HG03039 (cell line): ENCODE measurements around the gene PRDM16.

Experiments used
- ATAC-seq: cut with Tn5 transposase; IDR thresholded peaks from one replicate; pipeline ENCODE4 v1.9.1; 2021; ENCODE audit warnings: mild to moderate bottlenecking, moderate library complexity; ENCODE audit not compliant: unreplicated experiment

Gene PRDM16

DNA sequence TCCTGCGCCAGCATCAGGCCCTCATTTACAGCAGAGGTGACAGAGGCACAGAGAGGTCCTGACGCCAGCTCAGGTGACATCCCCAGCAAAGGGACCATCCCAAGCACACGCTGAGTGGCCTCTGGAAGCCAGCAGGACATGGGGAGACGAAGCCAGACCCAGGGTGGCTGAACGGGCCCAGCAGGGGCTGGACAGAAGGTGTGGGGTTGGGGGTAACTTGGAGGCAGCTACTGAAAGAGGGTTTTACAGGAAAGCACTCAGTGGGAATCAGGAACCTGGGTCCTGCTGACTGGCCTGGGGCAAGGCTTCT, 383.8 kb downstream of the PRDM16 start:
- ATAC-seq = no peak

DNA sequence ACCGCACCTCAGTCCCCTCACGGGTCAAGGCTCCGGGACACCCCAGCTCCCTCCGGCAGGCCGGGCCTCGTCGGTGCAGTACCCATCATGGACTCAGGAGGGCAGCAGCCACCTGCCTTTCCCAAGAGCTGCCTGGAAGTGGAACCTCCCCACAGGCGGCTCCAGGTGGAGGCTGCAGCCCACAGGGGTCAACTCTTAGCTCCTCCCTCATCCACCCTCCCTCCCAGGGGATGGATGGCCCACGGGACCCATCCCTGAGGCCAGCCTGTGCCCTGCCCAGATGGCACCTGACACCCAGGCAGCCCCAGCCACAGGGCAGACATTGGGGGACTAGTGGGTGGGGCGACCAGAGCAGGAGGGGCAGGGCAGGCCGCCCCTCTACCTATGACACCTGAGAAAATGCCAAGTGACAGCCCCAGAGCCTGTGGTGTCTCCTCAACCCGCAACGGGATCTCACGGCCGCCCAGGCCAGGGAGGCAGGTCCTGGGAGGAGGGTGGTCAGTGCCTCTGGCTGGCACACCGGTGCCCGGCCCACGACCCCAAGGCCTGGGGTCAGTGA, 384.3 kb downstream of the PRDM16 start:
- ATAC-seq = no peak

DNA sequence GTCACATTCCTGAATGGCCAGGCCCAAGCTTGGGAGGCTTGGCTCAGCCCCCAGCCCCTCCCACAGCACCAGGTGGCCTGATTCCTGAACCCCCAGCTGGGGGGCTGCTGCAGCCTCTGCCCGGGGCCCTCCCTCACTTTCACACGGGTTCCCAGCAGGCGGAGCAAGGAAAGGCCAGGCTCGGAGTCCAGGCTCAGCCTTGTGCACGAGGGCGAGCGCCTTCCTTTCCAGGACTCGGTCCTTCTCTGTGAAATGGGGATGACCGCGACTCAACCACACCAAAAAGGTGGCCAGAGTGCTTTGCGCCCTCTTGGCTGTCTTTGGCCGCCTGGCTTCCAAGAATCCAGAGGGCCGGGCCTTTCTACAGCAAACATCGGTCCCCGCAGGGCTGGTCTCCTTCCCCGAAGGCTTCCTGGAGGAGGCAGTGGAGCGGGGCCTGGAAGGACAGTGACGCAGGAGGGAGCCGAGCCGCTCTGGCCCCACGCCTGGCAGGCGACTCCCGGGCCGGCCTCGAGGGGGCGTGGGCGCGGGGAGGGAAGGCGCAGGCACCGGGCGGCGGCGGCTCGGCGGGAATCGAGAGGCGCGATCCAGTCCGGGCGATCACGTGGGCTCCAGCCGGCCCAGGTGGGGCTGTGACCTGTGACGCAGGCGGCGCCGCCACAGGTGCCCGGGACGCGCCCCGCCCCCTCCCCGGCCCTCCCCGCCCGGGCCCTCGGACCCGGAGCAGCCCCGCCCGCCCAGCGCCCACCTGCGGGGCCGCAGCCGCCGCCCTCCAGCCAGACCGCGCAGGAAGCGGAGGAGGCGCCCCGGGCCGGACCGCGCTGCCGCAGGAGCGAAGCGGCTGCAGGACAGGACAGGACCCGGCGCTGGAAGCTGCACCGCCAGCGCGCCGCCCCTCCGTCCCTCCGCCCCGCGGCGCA, 385.1 kb downstream of the PRDM16 start, which contains the start of gene ARHGEF16:
Gene ARHGEF16, plus strand, starts transcription at position 775 of the 920 bp plus-strand sequence. CDS start 8,420 bp downstream, outside the sequence.
- no peak for ATAC-seq

DNA sequence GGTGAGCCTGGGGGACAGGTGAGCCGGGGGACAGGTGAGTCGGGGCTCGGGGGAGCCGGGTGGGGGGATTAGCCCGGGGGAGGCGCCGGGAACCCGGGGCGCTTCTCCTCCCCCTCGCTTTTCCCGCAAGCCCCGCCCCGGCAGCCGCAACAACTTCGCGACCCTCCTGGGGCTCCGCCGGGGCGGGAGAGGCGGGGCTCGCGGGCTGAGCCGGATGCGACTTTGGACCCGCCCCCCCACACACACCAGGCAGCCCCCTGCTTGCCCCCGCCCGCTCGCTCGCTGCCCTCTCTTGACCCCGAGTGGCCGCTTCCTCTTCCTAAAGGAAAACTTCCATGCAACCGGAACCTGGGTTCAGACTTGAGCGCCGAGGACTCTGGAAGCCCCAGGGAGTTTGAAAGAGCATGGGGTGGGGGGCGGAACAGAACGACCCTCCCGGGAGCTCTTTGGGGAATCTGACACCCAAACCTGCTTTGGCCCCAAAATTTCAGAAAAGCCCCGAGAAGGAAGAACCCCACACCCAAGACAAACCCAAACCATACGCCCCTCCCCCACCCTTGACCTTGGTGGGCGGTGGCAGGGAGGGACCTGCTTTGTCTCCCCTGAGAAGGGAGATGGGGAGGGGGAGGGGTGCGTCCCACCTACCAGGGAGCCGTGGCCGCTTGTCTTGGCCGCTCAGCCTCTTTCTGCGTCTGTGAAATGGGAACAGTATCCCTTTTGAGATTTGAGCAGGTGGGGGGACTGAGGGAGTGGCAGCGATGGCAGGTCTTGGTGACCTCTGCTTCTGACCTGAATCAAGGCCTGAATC, 386.0 kb downstream of the PRDM16 start:
- no peak for ATAC-seq

DNA sequence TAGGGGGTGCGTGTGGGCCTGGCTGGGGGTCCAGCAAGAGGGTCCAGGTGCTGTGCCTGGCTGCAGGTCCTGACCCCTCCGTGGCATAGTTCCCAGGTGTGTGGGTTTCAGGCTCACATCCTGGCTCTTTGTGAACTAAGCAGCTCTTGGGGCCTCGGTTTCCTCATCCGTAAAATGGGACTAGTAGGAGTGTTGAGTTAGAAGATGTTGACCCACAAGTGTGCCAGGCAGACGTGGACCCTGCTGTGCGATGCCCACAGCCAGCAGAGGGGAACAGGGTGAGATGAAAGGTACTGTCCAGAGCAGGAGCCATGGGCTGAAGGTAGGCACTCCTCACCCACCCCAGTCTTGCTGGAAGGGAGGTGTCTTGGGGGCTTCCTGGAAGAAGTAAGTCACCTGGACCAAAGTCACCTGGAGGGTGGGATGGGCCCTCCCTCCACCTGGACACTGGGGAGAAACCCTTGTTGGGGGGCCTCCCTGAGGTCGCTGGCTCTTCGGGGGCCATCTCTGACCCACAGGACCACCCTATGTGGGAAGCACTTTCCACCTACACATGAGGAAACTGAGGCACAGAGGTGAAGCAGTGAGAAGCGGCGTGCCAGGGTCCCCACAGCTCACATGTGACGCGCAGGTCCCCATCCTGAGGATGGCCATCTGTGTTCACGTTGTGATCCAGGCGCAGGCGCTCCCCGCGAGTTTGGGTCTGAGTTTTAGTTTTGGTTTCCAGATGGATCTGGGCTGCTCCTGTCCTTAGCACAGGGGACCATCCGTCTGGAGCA, 386.9 kb downstream of the PRDM16 start:
- no peak for ATAC-seq

DNA sequence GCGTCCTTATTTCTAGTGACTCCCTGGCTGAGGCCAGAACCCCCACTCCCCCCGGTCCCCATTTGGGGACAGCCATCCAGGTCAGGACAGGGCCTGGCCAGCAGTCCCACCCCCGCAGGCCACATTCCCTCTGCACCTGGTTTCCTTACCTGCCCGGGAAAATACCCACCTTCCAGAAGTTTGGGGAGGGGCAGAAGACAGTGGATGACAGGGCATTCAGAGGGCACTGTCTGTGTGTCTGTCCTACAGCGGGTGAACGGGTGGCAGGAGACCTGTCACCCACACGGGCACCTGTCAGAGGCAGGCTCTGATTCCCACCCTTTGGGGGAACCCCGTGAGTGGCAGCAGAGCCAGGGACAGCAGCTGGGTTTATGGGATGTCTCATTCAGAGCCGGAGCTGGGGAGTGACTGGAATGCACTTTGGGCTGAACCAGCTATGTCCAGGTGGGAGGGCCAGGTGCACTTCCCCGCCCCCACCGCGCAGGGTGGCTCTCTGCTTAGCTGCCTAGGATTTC, 387.5 kb downstream of the PRDM16 start:
- ATAC-seq = no peak

DNA sequence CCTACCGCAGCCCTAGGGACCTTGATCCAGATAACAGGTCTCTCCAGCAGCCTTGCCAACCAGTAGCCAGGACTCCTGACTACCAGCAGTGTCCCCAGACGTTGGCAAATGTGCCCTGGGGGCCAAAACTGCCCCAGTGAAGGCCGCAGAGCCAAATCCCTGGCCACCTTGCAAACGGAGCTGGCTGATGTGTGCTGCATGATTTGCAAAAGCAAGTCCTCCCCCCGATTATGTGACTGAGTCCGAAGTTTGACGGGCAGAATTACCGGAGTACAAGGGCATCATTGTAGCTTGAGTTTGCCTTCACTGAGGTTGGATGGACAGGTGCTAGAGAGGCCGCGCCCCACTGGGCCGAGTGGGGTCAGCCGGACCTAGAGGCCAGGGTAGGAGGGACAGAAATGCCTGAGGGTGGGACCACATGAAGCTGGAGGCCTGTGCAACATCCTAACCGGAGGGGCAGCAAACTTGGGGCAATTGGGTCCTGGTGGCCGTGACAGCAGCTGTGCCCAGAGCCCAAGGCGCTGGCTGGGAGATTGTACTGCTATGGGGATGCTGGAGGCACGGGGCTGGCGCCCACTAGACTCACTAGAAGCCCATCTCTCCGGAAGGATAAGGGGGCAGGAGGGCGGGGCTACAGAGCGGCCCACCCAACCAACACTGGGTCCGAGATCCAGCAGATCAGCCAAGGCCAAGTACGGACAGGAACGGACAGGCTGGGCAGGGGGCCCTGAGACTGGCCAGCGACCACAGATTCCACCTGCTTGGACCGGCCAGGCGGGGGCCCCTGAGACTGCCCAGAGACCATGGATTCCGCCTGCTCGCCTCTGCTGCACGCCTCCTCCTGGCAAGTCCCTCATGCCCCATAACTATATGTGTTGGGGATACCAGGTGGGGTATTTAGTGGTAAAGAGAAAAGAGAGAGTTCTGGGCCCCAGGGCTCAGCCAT, 388.2 kb downstream of the PRDM16 start:
- no peak for ATAC-seq

DNA sequence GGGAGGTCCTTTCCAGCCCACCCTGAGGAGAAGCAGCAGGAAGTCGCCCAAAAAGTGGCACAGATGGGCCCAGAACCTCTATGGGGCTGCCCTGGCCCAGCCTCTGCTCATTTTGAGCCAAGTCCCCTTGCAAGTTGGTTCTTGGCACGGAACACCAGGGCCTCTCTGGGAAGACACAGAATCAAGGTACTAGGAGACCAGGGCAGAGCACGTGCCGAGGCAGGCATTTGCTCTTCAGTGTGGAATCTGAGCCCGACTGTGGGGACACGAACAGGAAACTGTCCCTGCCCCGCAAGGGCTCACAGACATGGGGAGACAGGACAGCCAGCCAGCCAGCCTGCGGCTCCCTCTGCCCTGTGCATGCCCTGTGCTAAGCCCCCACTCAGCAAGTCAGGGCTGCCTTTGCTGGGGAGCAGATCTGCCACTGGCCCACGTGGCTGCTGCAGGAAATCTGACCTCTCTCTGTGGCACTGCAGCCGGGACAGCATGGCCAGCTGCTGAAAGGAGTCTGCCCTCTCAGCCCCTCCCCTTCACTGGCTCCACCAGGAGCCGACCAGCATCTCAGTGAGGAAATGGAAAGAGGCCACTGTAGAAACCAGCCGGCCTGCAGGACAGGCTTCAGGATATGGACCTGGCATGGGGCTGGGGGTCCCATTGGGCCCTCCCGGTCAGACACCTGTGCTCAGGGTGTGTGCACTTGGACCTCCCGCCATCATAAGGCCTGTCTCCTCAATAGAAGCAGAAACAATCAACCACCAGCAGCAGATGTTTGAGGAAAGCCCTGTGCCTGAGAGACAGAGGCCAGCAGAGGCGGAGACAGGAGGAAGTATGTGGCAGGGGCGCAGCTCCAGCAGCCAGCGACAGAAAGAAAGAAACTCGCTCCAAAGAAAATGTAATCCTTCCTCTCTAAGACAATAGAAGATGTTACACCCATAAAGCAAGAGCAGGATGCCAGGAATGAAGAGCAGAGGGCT, 389.2 kb downstream of the PRDM16 start:
- ATAC-seq = no peak

DNA sequence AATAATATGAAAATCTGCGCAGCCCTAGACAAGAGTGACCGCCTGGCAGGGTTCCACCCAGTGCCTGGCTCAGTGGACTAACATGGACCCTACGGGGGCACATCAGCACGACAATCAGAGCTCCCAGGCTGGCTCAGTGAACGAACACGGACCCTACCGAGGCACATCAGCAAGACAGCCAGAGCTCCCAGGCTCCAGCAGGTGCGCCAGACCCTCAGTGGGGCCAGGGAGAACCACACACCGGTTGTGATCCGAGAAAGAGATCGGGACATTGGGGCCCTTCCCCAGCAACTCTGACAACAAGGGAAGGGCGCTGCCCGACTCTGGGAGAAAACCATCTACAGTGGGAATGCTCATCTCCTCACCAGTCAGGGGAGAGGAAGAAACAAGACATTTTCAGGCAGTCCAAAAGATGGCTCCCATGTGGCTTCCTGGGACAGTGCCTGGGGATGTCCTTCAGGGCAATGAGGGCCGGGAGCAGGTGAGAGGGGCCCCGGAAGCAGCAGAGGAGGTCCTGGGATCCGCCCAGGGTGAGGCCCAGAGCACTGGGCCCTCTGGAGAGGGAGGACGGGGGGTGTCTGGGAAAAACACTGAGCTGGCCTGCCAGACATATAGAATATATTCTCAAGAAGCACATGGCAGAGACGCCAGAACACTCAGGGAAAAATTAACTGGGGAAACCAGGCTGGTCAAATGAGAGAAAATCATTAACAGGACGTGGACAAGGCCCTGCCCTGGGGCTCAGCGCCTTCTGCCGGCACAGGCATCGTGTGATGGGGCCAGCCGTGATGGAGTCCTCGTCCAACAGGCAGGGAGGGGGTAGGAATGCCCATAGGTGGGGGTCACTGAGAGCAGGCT, 390.3 kb downstream of the PRDM16 start:
- no peak for ATAC-seq

DNA sequence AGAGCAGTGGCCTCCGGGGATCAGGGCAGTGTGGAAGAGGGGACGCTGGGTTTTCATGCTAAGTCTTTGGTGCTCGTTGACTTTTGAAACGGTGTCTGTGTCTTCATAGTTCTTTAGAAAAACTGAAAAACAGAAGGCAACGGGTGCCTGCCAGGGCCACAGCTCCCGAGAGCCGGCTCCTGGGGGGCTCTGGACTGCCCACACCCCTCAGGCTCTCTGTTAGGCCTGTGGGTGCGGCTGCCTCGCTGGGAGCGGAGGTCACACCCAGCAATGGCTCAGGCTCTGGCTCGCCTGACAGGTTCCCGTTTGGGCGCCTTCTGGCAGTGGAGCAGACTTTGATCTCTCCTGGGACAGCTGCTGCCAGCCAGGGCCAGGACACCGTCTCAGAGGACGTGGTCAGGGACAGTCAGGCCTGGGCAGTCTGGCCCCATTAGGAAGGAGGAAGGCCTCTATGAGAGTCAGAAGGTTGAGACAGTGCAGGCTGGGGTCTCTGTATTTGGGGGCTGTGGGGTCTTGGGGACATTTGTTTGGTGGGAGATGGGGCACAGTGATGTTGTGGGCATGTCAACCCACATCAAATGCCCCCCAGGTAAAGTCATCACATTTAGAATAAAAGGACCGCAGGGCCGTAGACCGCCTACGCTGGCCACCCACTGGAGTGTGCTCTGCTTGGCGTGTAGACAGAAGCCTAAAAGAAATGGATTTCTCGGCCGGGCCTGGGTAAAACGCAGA, 391.1 kb downstream of the PRDM16 start:
- ATAC-seq = no peak

DNA sequence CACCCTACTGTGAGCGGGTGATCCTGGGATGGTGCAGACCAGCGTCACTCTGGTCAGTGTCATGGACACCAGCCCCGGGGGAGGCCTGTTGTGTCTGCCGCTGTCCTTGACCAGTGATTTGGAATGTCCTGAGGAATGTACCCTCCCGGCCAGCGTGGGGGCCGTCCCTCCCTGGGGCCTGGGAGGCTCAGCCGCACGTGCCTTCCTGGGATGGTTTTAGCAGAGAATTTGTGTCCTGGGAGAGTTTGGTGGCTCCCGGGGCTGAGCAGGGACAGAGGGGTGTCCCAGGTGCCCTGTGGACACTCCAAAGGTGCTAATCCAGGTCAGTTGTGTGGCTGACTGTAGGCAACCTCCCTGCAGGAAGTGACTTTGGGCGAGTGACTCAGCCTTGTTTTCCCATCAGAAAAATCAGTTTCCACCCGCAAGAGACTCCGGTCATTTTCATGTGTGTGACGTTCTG, 391.7 kb downstream of the PRDM16 start:
- no peak for ATAC-seq

DNA sequence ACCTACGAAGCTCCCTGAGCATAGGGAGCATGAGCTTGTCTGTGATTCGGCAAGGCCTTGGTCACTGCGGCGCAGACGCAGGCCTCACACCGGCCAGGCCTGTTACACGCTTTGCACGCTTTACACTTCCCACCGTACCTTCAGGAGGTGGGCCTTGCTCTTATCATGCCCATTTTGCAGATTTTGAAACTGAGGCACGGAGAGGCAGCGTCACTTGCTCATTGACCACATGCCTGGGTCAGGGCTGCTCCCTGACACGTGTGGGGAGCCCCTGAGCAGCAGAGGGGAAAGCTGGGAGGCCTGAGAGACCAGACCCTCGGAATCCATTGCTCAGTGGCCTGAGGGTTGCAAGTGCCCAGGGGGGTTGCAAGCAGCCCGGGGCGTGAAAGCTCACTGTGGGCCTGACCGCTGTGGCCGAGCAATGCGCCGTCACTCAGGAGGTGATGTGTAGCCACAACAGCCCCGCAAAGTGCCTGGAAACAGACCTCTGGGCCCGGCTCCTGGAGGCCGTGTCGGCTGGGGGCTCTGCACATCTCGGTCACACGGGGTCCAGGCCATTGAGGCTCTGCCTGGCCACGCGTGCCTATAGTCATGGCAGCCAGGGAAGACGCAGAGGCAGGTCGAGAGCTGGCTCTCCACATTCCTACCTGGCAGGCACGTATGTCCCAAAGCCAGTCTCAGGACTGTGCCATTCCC, 392.4 kb downstream of the PRDM16 start:
- ATAC-seq = no peak

DNA sequence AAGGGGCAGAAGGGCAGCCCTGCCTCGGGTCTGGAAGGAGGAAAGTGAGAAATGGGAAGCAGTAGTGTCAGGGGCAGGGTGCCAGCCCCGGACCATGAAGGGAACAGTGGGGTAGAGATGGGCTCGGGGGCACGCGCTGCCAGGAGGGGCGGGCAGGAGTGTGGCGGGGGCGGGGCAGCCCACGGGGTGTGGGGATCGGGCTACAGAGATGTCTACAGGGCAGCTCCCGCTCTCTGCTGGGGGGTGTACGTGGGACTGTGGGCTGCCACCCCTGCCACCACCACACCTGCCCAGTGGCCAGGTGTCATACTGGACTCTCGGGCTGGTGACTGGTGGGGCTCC, 392.9 kb downstream of the PRDM16 start:
- ATAC-seq = no peak

DNA sequence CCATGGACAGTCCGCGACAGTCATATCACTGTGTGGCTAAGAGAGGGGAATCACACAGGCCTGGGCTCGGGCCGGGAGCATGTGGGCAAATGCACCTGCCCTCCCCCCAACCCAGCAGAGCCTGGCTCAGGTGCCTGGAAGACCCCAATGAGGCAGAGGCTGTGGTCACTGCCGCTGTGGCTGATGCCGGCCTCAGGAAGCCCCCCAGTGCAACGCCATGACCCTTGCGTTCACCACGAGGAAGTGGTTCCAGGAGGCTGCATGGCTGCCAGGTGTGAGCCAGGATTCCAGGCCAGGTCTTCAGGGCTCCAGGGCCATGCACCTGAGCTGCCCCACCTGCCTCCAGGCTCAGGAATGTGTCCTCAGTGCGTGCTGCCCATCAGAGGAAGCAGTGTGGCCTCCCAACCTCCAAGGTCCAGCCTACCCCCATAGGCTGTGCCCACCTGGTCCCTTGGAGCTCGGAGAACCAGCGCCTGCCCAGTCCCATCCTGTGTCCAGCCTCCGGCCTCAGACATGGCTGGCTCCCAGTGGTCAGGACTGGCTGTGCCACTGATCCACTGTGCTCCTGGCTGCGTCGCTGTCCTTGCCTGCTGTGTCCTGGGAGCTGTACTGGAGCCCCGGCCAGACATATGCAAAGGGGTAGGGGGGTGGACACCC, 393.5 kb downstream of the PRDM16 start:
- no peak for ATAC-seq

DNA sequence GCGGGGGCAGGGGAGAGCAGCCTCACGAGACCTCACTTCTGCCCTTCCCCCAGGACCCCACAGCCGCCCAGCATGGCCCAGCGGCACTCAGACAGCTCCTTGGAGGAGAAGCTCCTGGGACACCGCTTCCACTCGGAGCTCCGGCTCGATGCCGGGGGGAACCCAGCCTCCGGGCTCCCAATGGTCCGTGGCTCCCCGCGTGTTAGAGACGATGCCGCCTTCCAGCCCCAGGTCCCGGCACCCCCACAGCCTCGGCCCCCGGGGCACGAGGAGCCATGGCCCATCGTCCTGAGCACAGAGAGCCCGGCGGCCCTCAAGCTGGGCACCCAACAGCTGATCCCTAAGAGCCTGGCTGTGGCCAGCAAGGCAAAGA, 394.0 kb downstream of the PRDM16 start:
- ATAC-seq = no peak

DNA sequence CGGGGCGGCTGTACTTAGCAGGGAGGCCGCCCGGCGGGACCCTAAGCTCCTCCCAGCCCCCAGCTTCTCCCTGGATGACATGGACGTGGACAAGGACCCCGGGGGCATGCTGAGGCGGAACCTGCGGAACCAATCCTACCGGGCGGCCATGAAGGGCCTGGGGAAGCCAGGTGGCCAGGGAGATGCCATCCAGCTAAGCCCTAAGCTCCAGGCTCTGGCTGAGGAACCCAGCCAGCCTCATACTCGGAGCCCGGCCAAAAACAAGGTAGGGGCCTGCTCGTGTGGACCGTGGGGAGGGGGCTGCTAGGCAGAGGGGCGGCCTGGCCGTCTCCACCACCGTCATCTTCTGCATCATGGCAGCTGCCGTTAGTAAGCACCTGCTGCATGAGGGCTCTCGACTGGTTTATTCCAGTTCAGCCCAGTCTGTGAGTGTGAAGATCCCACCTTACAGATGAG, 394.4 kb downstream of the PRDM16 start:
- ATAC-seq = no peak
